SK-N-SH (cell line): Measurements from ENCODE around the gene HAGHL. TPM values are rescaled to one million over a fixed set of nuclear protein-coding genes. Genes with fewer than 3 reads are reported as not detected.

Experiments
- CTCF ChIA-PET: fragments of 300-600, 350-600 bp; formaldehyde crosslinking; extraction: SDS; loops from one replicate; lab custom pipeline; 2021; lab: Yijun Ruan, JAX
- POLR2A ChIA-PET: fragments of 350-600 bp; sonication (Branson Sonifier 250); formaldehyde crosslinking; extraction: SDS; loops from one replicate; lab custom pipeline; 2020; ENCODE audit warnings: antibody characterized with exemption, inconsistent platforms; lab: Yijun Ruan, JAX
- DNase-seq: peaks from one replicate; pipeline ENCODE4 v3.0.0; 2012
- H2AFZ ChIP-seq: fragments of 200-600 bp; sonication (generic); 2 replicates; pipeline ENCODE4 v1.8.1; 2016; ENCODE audit warnings: antibody characterized with exemption, mild to moderate bottlenecking, low read depth
- H3F3A ChIP-seq: fragments of 200-600 bp; sonication (generic); replicated peaks from 2 replicates; pipeline ENCODE3; 2016; ENCODE audit warnings: antibody characterized with exemption, mild to moderate bottlenecking; ENCODE audit not compliant: insufficient read depth
- H3K27ac ChIP-seq, 2 experiments: fragments of 200-500 bp in 1 of 2; fragments of 200-600 bp in 1 of 2; sonication (Bioruptor generic) in 1 of 2; sonication (generic), shearing (Covaris generic) in 1 of 2; 2 replicates each; pipeline versions ENCODE4 v1.5.1 to v1.6.1; 2014 to 2016; ENCODE audit warnings: low read depth in 2 of 2, inconsistent platforms in 1 of 2, low read length in 1 of 2, mild to moderate bottlenecking in 1 of 2, mixed read lengths in 1 of 2
- H3K27me3 ChIP-seq: fragments of 200-600 bp; sonication (generic), shearing (Covaris generic); 2 replicates; pipeline ENCODE4 v1.6.1; 2016; ENCODE audit warnings: mixed run types; ENCODE audit not compliant: insufficient read depth
- H3K36me3 ChIP-seq, 2 experiments: fragments of 200-500 bp in 1 of 2; fragments of 200-600 bp in 1 of 2; sonication (Bioruptor generic) in 1 of 2; sonication (generic) in 1 of 2; replicated peaks in 1 of 2; 2 replicates each; pipeline versions ENCODE3 to v1.5.1; 2014 to 2016; ENCODE audit warnings: low read length in 1 of 2, mild to moderate bottlenecking in 1 of 2; ENCODE audit not compliant: insufficient read depth in 2 of 2, control insufficient read depth in 1 of 2
- H3K4me1 ChIP-seq, 2 experiments: fragments of 200-500 bp in 1 of 2; fragments of 200-600 bp in 1 of 2; sonication (Bioruptor generic) in 1 of 2; sonication (generic), shearing (Covaris generic) in 1 of 2; 2 replicates each; pipeline versions ENCODE4 v1.5.1 to v1.6.1; 2014 to 2016; ENCODE audit warnings: low read depth in 1 of 2, low read length in 1 of 2, mixed run types in 1 of 2; ENCODE audit not compliant: insufficient read depth in 2 of 2, control insufficient read depth in 1 of 2
- H3K4me2 ChIP-seq: fragments of 200-600 bp; sonication (generic), shearing (Covaris generic); 2 replicates; pipeline ENCODE4 v1.6.1; 2017; ENCODE audit warnings: mixed run types
- H3K4me3 ChIP-seq, 2 experiments: fragments of 200-500 bp in 1 of 2; fragments of 200-600 bp in 1 of 2; sonication (Bioruptor generic) in 1 of 2; sonication (generic), shearing (Covaris generic) in 1 of 2; 2 replicates each; pipeline versions ENCODE4 v1.5.1 to v1.8.1; 2014 to 2016; ENCODE audit warnings: low read depth in 2 of 2, inconsistent platforms in 1 of 2, low read length in 1 of 2, mild to moderate bottlenecking in 1 of 2, mixed read lengths in 1 of 2, moderate library complexity in 1 of 2
- H3K79me2 ChIP-seq: fragments of 200-600 bp; sonication (generic); 2 replicates; pipeline ENCODE4 v1.8.1; 2017; ENCODE audit warnings: mild to moderate bottlenecking; ENCODE audit not compliant: insufficient read depth
- H3K9ac ChIP-seq: fragments of 200-600 bp; sonication (generic); 2 replicates; pipeline ENCODE4 v1.6.1; 2017; ENCODE audit warnings: mixed run types
- H3K9me2 ChIP-seq: fragments of 200-600 bp; sonication (generic); 2 replicates; pipeline ENCODE4 v1.6.1; 2017; ENCODE audit warnings: mixed run types
- H3K9me3 ChIP-seq: fragments of 200-600 bp; sonication (generic); 2 replicates; pipeline ENCODE4 v1.6.1; 2017; ENCODE audit warnings: mixed run types, mild to moderate bottlenecking, moderate library complexity
- H4K20me1 ChIP-seq: fragments of 200-600 bp; sonication (generic); 2 replicates; pipeline ENCODE4 v1.6.1; 2017; ENCODE audit warnings: mild to moderate bottlenecking, mixed run types; ENCODE audit not compliant: insufficient read depth
- CTCF ChIP-seq: fragments of 200-600 bp; sonication (generic); IDR thresholded peaks from 2 replicates; pipeline ENCODE4 v1.6.1; 2017; ENCODE audit warnings: antibody characterized with exemption, mild to moderate bottlenecking, moderate library complexity
- EP300 ChIP-seq, 2 experiments: IDR thresholded peaks; 2 replicates each; pipeline versions ENCODE4 v1.4.0 to v1.6.1; 2012; ENCODE audit warnings: borderline replicate concordance in 1 of 2, low read depth in 1 of 2, low read length in 1 of 2
- EZH2phosphoT487 ChIP-seq: fragments of 200-600 bp; sonication (generic); IDR thresholded peaks from 2 replicates; pipeline ENCODE4 v1.6.1; 2017; ENCODE audit warnings: low read depth, mixed run types, mild to moderate bottlenecking, antibody characterized with exemption, moderate library complexity, borderline replicate concordance
- FOSL2 ChIP-seq: IDR thresholded peaks from 2 replicates; pipeline ENCODE4 v1.4.0; 2012; ENCODE audit warnings: low read depth, mild to moderate bottlenecking, moderate library complexity, borderline replicate concordance
- GATA2 ChIP-seq: sonication (generic); formaldehyde crosslinking; IDR thresholded peaks from 2 replicates; pipeline ENCODE4 v1.5.0; 2020; ENCODE audit warnings: mild to moderate bottlenecking, missing genetic modification reagents
- MAX ChIP-seq: IDR thresholded peaks from 2 replicates; pipeline ENCODE4 v1.4.0; 2012; ENCODE audit warnings: low read depth
- NRF1 ChIP-seq: IDR thresholded peaks from 2 replicates; pipeline ENCODE4 v1.6.1; 2012; ENCODE audit warnings: low read depth, mild to moderate bottlenecking, low read length
- RAD21 ChIP-seq: IDR thresholded peaks from 2 replicates; pipeline ENCODE4 v1.6.1; 2012; ENCODE audit warnings: mild to moderate bottlenecking, low read length
- SIN3A ChIP-seq: IDR thresholded peaks from 2 replicates; pipeline ENCODE4 v1.6.1; 2012; ENCODE audit warnings: low read depth, mild to moderate bottlenecking, low read length, moderate library complexity, borderline replicate concordance
- TEAD4 ChIP-seq: IDR thresholded peaks from 2 replicates; pipeline ENCODE4 v1.4.0; 2012; ENCODE audit warnings: mild to moderate bottlenecking, borderline replicate concordance; ENCODE audit not compliant: insufficient read depth
- WGBS: methylation state at CpG from one replicate; pipeline ENCODE4 v1.1.6; 2017; ENCODE audit warnings: low lambda C conversion rate; 5-methylcytosine and 5-hydroxymethylcytosine counted together
- polyA plus RNA-seq, 3 experiments: library from polyadenylated mRNA; depleted of rRNA; stranded (reverse); fragments of >200 nt; gene quantifications; 2 replicates each; pipeline ENCODE4 v1.2.3, GENCODE V29; 2012
- TF ChIP-seq, protein P1 (sequence below): IDR thresholded peaks from 2 replicates; pipeline ENCODE4 v1.4.0; 2012; ENCODE audit warnings: low read depth, borderline replicate concordance

The HAGHL gene
- polyA plus RNA-seq, 1 of the 3 experiments (the other 2 are of a cell fraction): 65.5 TPM

- POLR2A ChIA-PET: interaction anchor here (1.2 to 2.6 kb wide), 5 partner anchors 8 to 54 kb away, joined by 3 to 13 read pairs (median 4); partner anchors contain the start of gene CCDC78
- no peaks in the 10 kb centered on the region for H3K9me2 ChIP-seq
- peak; percentile 92 for DNase-seq
- peaks cover 23 to 51% of the 10 kb centered on the region in 2 experiments; a peak in 3 of 4 replicates for H3K4me1 ChIP-seq
- 0 out of 2 replicates have a peak, but pooled peaks cover 2% of the 10 kb centered on the region for H3K79me2 ChIP-seq
- no peak within 1 kb of the TSS for H2AFZ ChIP-seq
- TF ChIP-seq NRF1 (no peak), EP300 (IDR thresholded peaks at IDR 0.05; ENCODE audit: borderline replicate concordance in 1 of 2, low read depth in 1 of 2, low read length in 1 of 2) (no peak), EZH2phosphoT487 (no peak), TEAD4 (no peak), MAX (peak; percentile 83), FOSL2 (no peak), RAD21 (no peak), GATA2 (CRISPR knock-in tag) (no peak)
- TF ChIP-seq, all 33 proteins: peak for 1
- peak within 1 kb of the TSS; percentile 93 for H3K4me2 ChIP-seq
- CTCF ChIA-PET: interaction anchor here (1.1 to 22.4 kb wide), 8 partner anchors 10 to 70 kb away, joined by 4 to 358 read pairs (median 20); partner anchors contain the start of genes ANTKMT, CCDC78, CHTF18 and CIAO3
- H3K27me3 ChIP-seq: no peaks in the 10 kb centered on the region
- no peaks in the 10 kb centered on the region for H3K9me3 ChIP-seq
- H4K20me1 ChIP-seq: peaks cover 12% of the 10 kb centered on the region; the same call in 1 of the 2 replicates
- H3K36me3 ChIP-seq: peaks cover 0 to 4% of the 10 kb centered on the region in 2 experiments
- peaks cover 32% of the 10 kb centered on the region for H3F3A ChIP-seq
- 77% methylated on average over 5 of the region's 108 CpGs for WGBS
- peak within 1 kb of the TSS; percentile 67 for H3K9ac ChIP-seq
- peak within 1 kb of the TSS; percentile 56 to 91; a peak in 3 of 4 replicates for H3K27ac ChIP-seq
- peak within 1 kb of the TSS; percentile 66 to 70 for H3K4me3 ChIP-seq
These were observed 12.1 kb upstream of the HAGHL start, which contains the start of gene METRN for GRCh38 chr16:714558-715476. Gene METRN, plus strand, starts transcription at chr16:715118. Its CDS starts 172 bp downstream, at chr16:715290.

GRCh38 chr16:715477-716199 lies 11.3 kb upstream of the HAGHL start:
- no peaks in the 10 kb centered on the region for H3K27me3 ChIP-seq
- peak; percentile 10; the same call in 1 of the 2 replicates for TF ChIP-seq SIN3A
- TF ChIP-seq, protein P1, sequence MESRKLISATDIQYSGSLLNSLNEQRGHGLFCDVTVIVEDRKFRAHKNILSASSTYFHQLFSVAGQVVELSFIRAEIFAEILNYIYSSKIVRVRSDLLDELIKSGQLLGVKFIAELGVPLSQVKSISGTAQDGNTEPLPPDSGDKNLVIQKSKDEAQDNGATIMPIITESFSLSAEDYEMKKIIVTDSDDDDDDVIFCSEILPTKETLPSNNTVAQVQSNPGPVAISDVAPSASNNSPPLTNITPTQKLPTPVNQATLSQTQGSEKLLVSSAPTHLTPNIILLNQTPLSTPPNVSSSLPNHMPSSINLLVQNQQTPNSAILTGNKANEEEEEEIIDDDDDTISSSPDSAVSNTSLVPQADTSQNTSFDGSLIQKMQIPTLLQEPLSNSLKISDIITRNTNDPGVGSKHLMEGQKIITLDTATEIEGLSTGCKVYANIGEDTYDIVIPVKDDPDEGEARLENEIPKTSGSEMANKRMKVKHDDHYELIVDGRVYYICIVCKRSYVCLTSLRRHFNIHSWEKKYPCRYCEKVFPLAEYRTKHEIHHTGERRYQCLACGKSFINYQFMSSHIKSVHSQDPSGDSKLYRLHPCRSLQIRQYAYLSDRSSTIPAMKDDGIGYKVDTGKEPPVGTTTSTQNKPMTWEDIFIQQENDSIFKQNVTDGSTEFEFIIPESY: no peak
- TF ChIP-seq CTCF: peak; percentile 28
- TF ChIP-seq, all 33 proteins: peak for 2
- DNase-seq: peak; percentile 81
- H3K9me2 ChIP-seq: no peaks in the 10 kb centered on the region
- ChIA-PET POLR2A (interaction anchor here (1.1 to 2.6 kb wide), 7 partner anchors 9 to 68 kb away, joined by 3 to 13 read pairs (median 4); partner anchors contain the start of gene CCDC78), CTCF (interaction anchor here (0.6 to 22.4 kb wide), 10 partner anchors 11 to 69 kb away, joined by 3 to 358 read pairs (median 9); partner anchors contain the start of genes ANTKMT, CCDC78, CHTF18 and CIAO3)
- H3K27ac ChIP-seq: peak overlapping the region; percentile 56 to 91; a peak in 3 of 4 replicates
- H3K4me1 ChIP-seq: peaks cover 18 to 47% of the 10 kb centered on the region in 2 experiments; a peak in 3 of 4 replicates
- H3K4me2 ChIP-seq: peak overlapping the region; percentile 93
- H3K79me2 ChIP-seq: 0 out of 2 replicates have a peak, but pooled peaks cover 2% of the 10 kb centered on the region
- WGBS: 10% methylated on average over 4 of the region's 74 CpGs
- H3K9me3 ChIP-seq: no peaks in the 10 kb centered on the region
- peaks cover 0 to 4% of the 10 kb centered on the region in 2 experiments for H3K36me3 ChIP-seq
- peaks cover 12% of the 10 kb centered on the region; the same call in 1 of the 2 replicates for H4K20me1 ChIP-seq
- peak overlapping the region; percentile 66 to 70 for H3K4me3 ChIP-seq
- H3K9ac ChIP-seq: peak overlapping the region; percentile 67
- no peak overlapping the region for H2AFZ ChIP-seq
- H3F3A ChIP-seq: peaks cover 30% of the 10 kb centered on the region
